ENCODE results near the gene HNF4A.
"Not testable (repeated sequence)": the region's sequence is repeated elsewhere in the genome, so short reads cannot be mapped to it uniquely, and the experiment has no call there.

HNF4A gene

GRCh38 chr20:44447827-44448419 is 92.4 kb downstream of the HNF4A start:
- no peak for DNase-seq

- peak; percentile 16 for DNase-seq
These were observed 93.5 kb downstream of the HNF4A start for GRCh38 chr20:44448753-44449546.

- no peak for DNase-seq
These were observed 94.4 kb downstream of the HNF4A start for GRCh38 chr20:44449864-44450263.

- DNase-seq, result no peak
These were observed 94.9 kb downstream of the HNF4A start for GRCh38 chr20:44450281-44450889.

GRCh38 chr20:44450903-44451450 is 95.5 kb downstream of the HNF4A start:
- DNase-seq, result no peak

GRCh38 chr20:44454306-44454963 is 98.9 kb downstream of the HNF4A start:
- no peak for DNase-seq

GRCh38 chr20:44455126-44455525 is 99.6 kb downstream of the HNF4A start:
- DNase-seq, result no peak

GRCh38 chr20:44456611-44457010 is 101.1 kb downstream of the HNF4A start:
- no peak for DNase-seq

- DNase-seq, result no peak
These were observed 101.5 kb downstream of the HNF4A start for GRCh38 chr20:44457016-44457415.

GRCh38 chr20:44459271-44459670 is 103.8 kb downstream of the HNF4A start:
- no peak for DNase-seq

- DNase-seq, result no peak
These were observed 105.3 kb downstream of the HNF4A start for GRCh38 chr20:44460795-44461141.

GRCh38 chr20:44461142-44461802 is 105.8 kb downstream of the HNF4A start:
- DNase-seq, result no peak

- no peak for DNase-seq
These were observed 106.3 kb downstream of the HNF4A start for GRCh38 chr20:44461803-44462174.

- DNase-seq, result no peak
These were observed 108.0 kb downstream of the HNF4A start for GRCh38 chr20:44463466-44463865.

GRCh38 chr20:44464514-44464913 is 109.0 kb downstream of the HNF4A start:
- DNase-seq, result no peak

GRCh38 chr20:44465001-44465560 is 109.6 kb downstream of the HNF4A start:
- no peak for DNase-seq

GRCh38 chr20:44467289-44467883 is 111.9 kb downstream of the HNF4A start:
- no peak for DNase-seq

- no peak for DNase-seq
These were observed 112.7 kb downstream of the HNF4A start for GRCh38 chr20:44468044-44468782.

- DNase-seq, result no peak
These were observed 114.8 kb downstream of the HNF4A start for GRCh38 chr20:44470327-44470726.

- no peak for DNase-seq
These were observed 116.0 kb downstream of the HNF4A start for GRCh38 chr20:44471481-44471882.

GRCh38 chr20:44472283-44472682 is 116.8 kb downstream of the HNF4A start:
- not testable (repeated sequence) for DNase-seq

- no peak for DNase-seq
These were observed 119.8 kb downstream of the HNF4A start for GRCh38 chr20:44475372-44475693.

All from stimulated activated CD4-positive, alpha-beta T cell treated with anti-CD3 and anti-CD28 coated beads, Interleukin-15, amount 100 ng/mL, for 24 hours (primary cell).